Left ventricle myocardium inferior (tissue), 1 donor: Measurements from ENCODE around the gene PCDHA3. TPM values are rescaled to one million over a fixed set of nuclear protein-coding genes. Genes with fewer than 3 reads are reported as not detected.
A peak's percentile ranks its signal among the peaks of the same experiment; 100 is the strongest.
"Not testable (repeated sequence)": the region's sequence is repeated elsewhere in the genome, so short reads cannot be mapped to it uniquely, and the experiment has no call there.

Experiments used
- DNase-seq: peaks from one replicate; pipeline ENCODE4 v3.0.0-alpha.2; 2020
- H3K27ac ChIP-seq: fragments of 200-600 bp; replicated peaks from 2 replicates; pipeline ENCODE4 v1.8.0; 2021
- H3K27me3 ChIP-seq: fragments of 200-600 bp; 2 replicates; pipeline ENCODE4 v1.8.0; 2021; ENCODE audit warnings: low read depth
- H3K36me3 ChIP-seq: fragments of 200-600 bp; 2 replicates; pipeline ENCODE4 v1.8.0; 2021
- H3K4me1 ChIP-seq: fragments of 200-600 bp; 2 replicates; pipeline ENCODE4 v1.8.0; 2021
- H3K4me3 ChIP-seq: fragments of 200-600 bp; 2 replicates; pipeline ENCODE4 v1.8.0; 2021; ENCODE audit warnings: mild to moderate bottlenecking, moderate library complexity
- H3K9me3 ChIP-seq: fragments of 200-600 bp; replicated peaks from 2 replicates; pipeline ENCODE4 v1.8.0; 2021
- intact Hi-C: fragments of 100-400 bp; cut with micrococcal nuclease; formaldehyde crosslinking; loops from one replicate; pipeline ENCODE4 v1.11.0; 2022
- total RNA-seq: library from RNA; stranded (reverse); fragmentation: NEBNext Ultra II Directional; extraction: Animal tissue kit (Norgen Biotek cat#: 25700); gene quantifications from one replicate; pipeline ENCODE4 v1.2.1, GENCODE V29; 2021
- TF ChIP-seq, protein P1 (sequence below): fragments of 200-600 bp; IDR thresholded peaks from 2 replicates; pipeline ENCODE4 v1.8.0; 2021; ENCODE audit warnings: antibody characterized with exemption, mild to moderate bottlenecking, borderline replicate concordance
- donor health status: DM: no; HTN: yes; CAD: no; lungs with severe emphysema.

Gene PCDHA3
- total RNA-seq, 1 donor from 2014 or later, result not detected

GRCh38 chr5:140785905-140786686 lies 14.8 kb upstream of the PCDHA3 start, which contains the start of gene PCDHA1:
Gene PCDHA1 (plus strand): TSS chr5:140786140.
- peaks cover 6% of the 10 kb centered on the region for H3K36me3 ChIP-seq
- H3K27ac ChIP-seq, result no peak within 1 kb of the TSS
- H3K27me3 ChIP-seq, result peaks cover 66% of the 10 kb centered on the region
- no peak for DNase-seq
- intact Hi-C loops, result no loop called here
- peaks cover 100% of the 10 kb centered on the region for H3K9me3 ChIP-seq
- H3K4me3 ChIP-seq, result no peak within 1 kb of the TSS
- H3K4me1 ChIP-seq, result no peaks in the 10 kb centered on the region
- TF ChIP-seq, protein P1, sequence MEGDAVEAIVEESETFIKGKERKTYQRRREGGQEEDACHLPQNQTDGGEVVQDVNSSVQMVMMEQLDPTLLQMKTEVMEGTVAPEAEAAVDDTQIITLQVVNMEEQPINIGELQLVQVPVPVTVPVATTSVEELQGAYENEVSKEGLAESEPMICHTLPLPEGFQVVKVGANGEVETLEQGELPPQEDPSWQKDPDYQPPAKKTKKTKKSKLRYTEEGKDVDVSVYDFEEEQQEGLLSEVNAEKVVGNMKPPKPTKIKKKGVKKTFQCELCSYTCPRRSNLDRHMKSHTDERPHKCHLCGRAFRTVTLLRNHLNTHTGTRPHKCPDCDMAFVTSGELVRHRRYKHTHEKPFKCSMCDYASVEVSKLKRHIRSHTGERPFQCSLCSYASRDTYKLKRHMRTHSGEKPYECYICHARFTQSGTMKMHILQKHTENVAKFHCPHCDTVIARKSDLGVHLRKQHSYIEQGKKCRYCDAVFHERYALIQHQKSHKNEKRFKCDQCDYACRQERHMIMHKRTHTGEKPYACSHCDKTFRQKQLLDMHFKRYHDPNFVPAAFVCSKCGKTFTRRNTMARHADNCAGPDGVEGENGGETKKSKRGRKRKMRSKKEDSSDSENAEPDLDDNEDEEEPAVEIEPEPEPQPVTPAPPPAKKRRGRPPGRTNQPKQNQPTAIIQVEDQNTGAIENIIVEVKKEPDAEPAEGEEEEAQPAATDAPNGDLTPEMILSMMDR, result no peak

GRCh38 chr5:140787422-140787821 lies 13.4 kb upstream of the PCDHA3 start:
- H3K9me3 ChIP-seq, result peaks cover 100% of the 10 kb centered on the region
- DNase-seq, intact Hi-C loops, H3K27ac ChIP-seq, H3K4me1 ChIP-seq, H3K4me3 ChIP-seq, H3K36me3 ChIP-seq: not testable (repeated sequence)
- peaks cover 72% of the 10 kb centered on the region for H3K27me3 ChIP-seq

DNA sequence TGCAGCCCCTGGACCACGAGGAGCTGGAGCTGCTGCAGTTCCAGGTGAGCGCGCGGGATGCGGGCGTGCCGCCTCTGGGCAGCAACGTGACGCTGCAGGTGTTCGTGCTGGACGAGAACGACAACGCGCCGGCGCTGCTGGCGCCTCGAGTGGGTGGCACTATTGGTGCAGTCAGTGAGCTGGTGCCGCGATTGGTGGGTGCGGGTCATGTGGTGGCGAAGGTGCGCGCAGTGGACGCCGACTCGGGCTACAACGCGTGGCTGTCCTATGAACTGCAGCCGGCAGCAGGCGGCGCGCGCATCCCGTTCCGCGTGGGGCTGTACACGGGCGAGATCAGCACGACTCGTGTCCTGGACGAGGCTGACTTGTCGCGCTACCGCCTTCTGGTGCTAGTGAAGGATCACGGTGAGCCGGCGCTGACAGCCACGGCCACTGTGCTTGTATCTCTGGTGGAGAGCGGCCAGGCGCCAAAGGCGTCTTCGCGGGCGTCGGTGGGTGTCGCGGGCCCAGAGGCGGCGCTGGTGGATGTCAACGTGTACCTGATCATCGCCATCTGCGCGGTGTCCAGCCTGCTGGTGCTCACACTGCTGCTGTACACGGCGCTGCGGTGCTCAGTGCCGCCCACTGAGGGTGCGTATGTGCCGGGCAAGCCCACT lies 12.9 kb upstream of the PCDHA3 start:
- H3K4me1 ChIP-seq, H3K27ac ChIP-seq, DNase-seq, H3K4me3 ChIP-seq, H3K36me3 ChIP-seq, intact Hi-C loops: not testable (repeated sequence)
- Histone ChIP-seq H3K9me3 (peaks cover 100% of the 10 kb centered on the region), H3K27me3 (peaks cover 74% of the 10 kb centered on the region)

- Histone ChIP-seq H3K4me1 (no peaks in the 10 kb centered on the region), H3K27me3 (peaks cover 70% of the 10 kb centered on the region), H3K4me3 (no peak overlapping the region), H3K9me3 (peaks cover 100% of the 10 kb centered on the region), H3K36me3 (peaks cover 6% of the 10 kb centered on the region), H3K27ac (no peak overlapping the region)
- TF ChIP-seq, protein P1, result no peak
- intact Hi-C loops, result no loop called here
- DNase-seq, result no peak
Observed at GRCh38 chr5:140791089-140791488, 9.8 kb upstream of the PCDHA3 start.

DNA sequence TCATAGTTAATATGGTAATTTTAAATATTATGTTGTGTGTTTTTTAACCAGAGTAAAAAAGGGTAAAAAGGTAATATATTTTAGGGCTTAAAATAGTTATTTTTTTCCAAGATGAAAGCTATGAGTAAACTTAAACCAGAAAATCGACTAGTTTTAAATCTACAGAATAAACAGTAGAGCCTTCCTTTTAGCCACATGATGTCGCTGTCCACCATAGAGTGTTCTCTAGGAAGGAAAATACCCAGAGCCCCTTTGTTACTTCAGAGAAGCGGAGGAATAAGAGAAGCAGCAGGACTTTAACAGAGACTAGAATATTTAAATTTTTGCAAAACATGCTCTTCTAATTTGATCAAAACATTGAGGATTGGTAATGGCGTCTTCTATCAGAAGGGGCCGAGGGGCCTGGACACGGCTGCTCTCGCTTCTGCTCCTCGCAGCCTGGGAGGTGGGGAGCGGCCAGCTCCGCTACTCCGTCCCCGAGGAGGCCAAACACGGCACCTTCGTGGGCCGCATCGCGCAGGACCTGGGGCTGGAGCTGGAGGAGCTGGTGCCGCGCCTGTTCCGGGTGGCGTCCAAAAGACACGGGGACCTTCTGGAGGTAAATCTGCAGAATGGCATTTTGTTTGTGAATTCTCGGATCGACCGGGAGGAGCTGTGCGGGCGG lies 6.1 kb upstream of the PCDHA3 start, which contains the start of gene PCDHA2:
PCDHA2 (plus strand) TSS at position 258 of the 664 bp plus-strand sequence.
- peaks cover 47% of the 10 kb centered on the region for H3K27me3 ChIP-seq
- H3K9me3 ChIP-seq, result peaks cover 90% of the 10 kb centered on the region

GRCh38 chr5:140795259-140795641 lies 5.6 kb upstream of the PCDHA3 start:
- H3K4me1 ChIP-seq, result no peaks in the 10 kb centered on the region
- no peaks in the 10 kb centered on the region for H3K36me3 ChIP-seq
- no peak overlapping the region for H3K27ac ChIP-seq
- TF ChIP-seq, protein P1, result peak; percentile 7
- intact Hi-C loops, result no loop called here
- DNase-seq, result no peak
- H3K4me3 ChIP-seq, result peak overlapping the region; percentile 37
- peaks cover 47% of the 10 kb centered on the region for H3K27me3 ChIP-seq
- peaks cover 88% of the 10 kb centered on the region for H3K9me3 ChIP-seq

More for the DNA sequence above, 6.1 kb upstream of the PCDHA3 start, which contains the start of gene PCDHA2:
- DNase-seq, result no peak
- TF ChIP-seq, protein P1, result peak; percentile 22
- Histone ChIP-seq H3K4me1 (no peaks in the 10 kb centered on the region), H3K27ac (no peak within 1 kb of the TSS), H3K36me3 (no peaks in the 10 kb centered on the region), H3K4me3 (peak within 1 kb of the TSS; percentile 37)
- intact Hi-C loops, result no loop called here

DNA sequence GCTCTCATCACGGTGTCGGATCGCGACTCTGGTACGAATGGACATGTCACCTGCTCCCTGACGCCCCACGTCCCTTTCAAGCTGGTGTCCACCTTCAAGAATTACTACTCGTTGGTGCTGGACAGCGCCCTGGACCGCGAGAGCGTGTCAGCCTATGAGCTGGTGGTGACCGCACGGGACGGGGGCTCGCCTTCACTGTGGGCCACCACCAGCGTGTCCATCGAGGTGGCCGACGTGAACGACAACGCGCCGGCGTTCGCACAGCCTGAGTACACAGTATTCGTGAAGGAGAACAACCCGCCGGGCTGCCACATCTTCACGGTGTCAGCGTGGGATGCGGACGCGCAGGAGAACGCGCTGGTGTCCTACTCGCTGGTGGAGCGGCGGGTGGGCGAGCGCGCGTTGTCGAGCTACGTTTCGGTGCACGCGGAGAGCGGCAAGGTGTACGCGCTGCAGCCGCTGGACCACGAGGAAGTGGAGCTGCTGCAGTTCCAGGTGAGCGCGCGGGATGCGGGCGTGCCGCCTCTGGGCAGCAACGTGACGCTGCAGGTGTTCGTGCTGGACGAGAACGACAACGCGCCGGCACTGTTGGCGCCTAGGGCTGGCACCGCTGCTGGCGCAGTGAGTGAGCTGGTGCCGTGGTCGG lies 4.7 kb upstream of the PCDHA3 start:
- peaks cover 51% of the 10 kb centered on the region for H3K27me3 ChIP-seq
- DNase-seq, H3K27ac ChIP-seq, H3K36me3 ChIP-seq, intact Hi-C loops, H3K4me3 ChIP-seq, H3K4me1 ChIP-seq: not testable (repeated sequence)
- H3K9me3 ChIP-seq, result peaks cover 88% of the 10 kb centered on the region
